BLaER1 (cell line): Measurements from ENCODE around the gene TPRG1.

Experiments
- H3K27ac ChIP-seq: shearing (Covaris generic); formaldehyde crosslinking; 2 replicates; pipeline ENCODE4 v1.8.1; 2022
- H3K27me3 ChIP-seq: shearing (Covaris generic); formaldehyde crosslinking; 2 replicates; pipeline ENCODE4 v1.8.1; 2022
- H3K36me3 ChIP-seq: shearing (Covaris generic); formaldehyde crosslinking; 2 replicates; pipeline ENCODE4 v1.8.1; 2022
- H3K4me1 ChIP-seq: shearing (Covaris generic); formaldehyde crosslinking; 2 replicates; pipeline ENCODE4 v1.8.1; 2022
- H3K4me2 ChIP-seq: shearing (Covaris generic); formaldehyde crosslinking; 2 replicates; pipeline ENCODE4 v1.8.1; 2022
- H3K4me3 ChIP-seq: shearing (Covaris generic); formaldehyde crosslinking; 2 replicates; pipeline ENCODE4 v1.8.1; 2022
- H3K9ac ChIP-seq: shearing (Covaris generic); formaldehyde crosslinking; 2 replicates; pipeline ENCODE4 v1.8.1; 2022
- H3K9me3 ChIP-seq: shearing (Covaris generic); formaldehyde crosslinking; 2 replicates; pipeline ENCODE4 v1.8.1; 2022
- H4K20me1 ChIP-seq: shearing (Covaris generic); formaldehyde crosslinking; 2 replicates; pipeline ENCODE4 v1.8.1; 2022
- Cebpa-rat ChIP-seq: shearing (Covaris generic); IDR thresholded peaks from 2 replicates; pipeline ENCODE4 v1.8.1; 2022

TPRG1 gene

DNA sequence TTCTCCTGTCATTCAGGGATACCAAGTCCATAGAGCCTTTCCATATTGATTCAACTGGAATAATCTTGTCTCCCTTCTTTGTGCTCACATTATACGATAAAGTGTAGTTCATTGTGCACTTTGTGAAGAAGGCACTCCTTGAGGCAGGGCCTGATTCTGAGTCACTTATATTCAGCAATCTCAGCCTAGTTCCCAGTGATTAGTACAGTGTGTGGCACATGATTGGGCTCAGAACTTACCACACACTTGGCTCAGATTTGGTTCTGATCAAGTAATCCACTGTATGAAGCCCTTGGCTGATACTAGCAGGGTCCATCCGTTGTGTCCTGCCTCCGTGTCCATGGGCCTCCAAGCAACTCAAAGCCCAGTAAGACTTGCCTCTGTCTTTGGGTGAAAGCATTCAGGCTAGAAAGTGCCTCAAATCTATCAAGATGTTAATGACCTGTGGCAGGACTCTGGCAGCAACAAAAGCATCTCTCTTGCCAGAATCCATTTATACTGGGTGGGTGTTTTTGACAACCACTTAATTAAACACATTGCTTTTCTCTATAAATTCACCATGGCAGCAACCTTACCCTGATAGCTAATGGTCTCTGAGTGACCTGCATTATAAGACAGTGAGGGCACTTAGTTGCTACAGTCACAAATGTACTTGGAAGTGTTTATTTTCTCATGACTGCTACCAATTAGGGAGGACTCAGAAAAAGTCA, 51.3 kb downstream of the TPRG1 start:
- Histone ChIP-seq H3K4me3 (no peak overlapping the region), H3K9ac (no peak overlapping the region)

DNA sequence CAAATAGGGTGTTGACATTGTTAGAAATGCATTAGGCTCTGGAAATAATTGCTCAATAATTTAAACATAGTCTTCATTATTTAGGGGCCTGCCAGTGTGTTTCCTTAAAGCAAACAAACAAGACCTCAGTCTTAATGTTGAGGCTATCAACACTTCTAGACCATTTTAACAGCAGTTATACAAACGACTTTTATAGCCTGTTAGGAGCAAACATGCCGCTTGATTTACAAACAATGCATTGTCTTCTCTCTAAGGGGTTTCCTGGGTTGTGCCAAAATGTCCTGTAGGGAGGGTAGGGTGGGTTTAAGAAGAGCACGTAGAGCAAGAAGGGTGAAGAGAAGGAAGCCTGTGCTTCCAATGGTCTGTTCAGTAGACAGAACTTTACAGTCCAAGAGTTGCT, 53.7 kb downstream of the TPRG1 start:
- no peak for TF ChIP-seq Cebpa-rat
- no peaks in the 10 kb centered on the region for H3K36me3 ChIP-seq
- H4K20me1 ChIP-seq, result no peaks in the 10 kb centered on the region
- H3K4me2 ChIP-seq, result no peak overlapping the region
- no peak overlapping the region for H3K27ac ChIP-seq
- peaks cover 6% of the 10 kb centered on the region for H3K4me1 ChIP-seq
- no peak overlapping the region for H3K9ac ChIP-seq
- no peaks in the 10 kb centered on the region for H3K9me3 ChIP-seq
- H3K4me3 ChIP-seq, result no peak overlapping the region
- no peaks in the 10 kb centered on the region for H3K27me3 ChIP-seq

More for the DNA sequence above, 51.3 kb downstream of the TPRG1 start:
- no peaks in the 10 kb centered on the region for H3K4me1 ChIP-seq
- no peaks in the 10 kb centered on the region for H3K27me3 ChIP-seq
- no peak overlapping the region for H3K27ac ChIP-seq
- no peak overlapping the region for H3K4me2 ChIP-seq
- no peak for TF ChIP-seq Cebpa-rat
- H3K9me3 ChIP-seq, result no peaks in the 10 kb centered on the region
- H4K20me1 ChIP-seq, result no peaks in the 10 kb centered on the region
- H3K36me3 ChIP-seq, result no peaks in the 10 kb centered on the region

DNA sequence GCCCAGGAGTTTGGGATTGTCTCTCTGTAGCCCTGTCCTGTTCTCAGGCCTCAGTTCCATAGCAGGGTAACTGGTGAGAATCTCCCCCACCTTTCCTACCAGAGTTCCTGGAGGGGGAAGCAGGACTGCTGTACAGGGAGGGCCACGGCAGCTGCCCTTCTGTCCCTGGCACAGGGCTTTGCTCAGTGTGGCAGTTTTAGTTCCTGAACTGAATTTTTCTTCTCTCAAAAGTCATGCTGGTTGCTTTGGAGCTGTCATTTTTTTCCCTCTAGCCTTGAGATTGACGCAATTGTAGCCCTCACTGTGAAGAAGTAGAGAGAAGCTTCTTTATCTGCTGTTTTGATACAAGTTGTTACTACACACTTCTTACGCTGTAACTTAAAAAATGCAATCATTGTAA, 55.5 kb downstream of the TPRG1 start:
- Histone ChIP-seq H3K9ac (no peak overlapping the region), H3K4me3 (no peak overlapping the region), H3K36me3 (no peaks in the 10 kb centered on the region), H3K27ac (no peak overlapping the region), H3K9me3 (no peaks in the 10 kb centered on the region), H3K4me1 (peaks cover 6% of the 10 kb centered on the region), H3K27me3 (no peaks in the 10 kb centered on the region), H3K4me2 (no peak overlapping the region), H4K20me1 (no peaks in the 10 kb centered on the region)
- TF ChIP-seq Cebpa-rat, result no peak

DNA sequence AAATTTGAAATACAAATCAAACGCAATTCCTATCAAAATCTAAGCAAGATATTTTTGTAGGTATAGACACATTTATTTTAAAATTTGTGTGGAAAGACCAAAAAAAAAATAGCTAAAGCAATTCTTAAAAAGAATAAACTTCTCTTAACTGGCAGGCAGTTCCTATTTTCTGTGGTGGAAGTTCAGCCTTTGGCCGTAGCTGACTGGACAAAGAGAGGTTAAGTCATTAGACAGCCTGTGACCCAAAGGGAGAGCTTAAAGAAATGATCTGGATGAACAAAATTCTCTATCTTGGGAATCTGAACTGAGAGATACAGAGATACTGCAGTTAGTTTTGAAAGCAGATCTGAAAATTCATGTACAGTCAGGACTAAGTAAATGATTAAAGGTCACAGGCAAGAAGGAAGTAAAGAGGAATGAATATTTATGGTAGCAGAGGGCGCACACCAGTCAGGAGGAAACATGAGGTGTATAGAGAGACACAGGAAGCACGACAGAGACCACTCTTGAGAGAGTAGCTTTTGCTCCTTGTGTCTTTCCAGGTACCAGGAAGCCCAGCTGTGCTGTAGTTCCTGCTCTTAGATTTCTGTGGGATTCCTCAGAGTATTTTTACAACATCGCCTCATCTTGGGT, 57.5 kb downstream of the TPRG1 start:
- Histone ChIP-seq H3K27me3 (no peaks in the 10 kb centered on the region), H3K4me1 (peaks cover 6% of the 10 kb centered on the region), H4K20me1 (no peaks in the 10 kb centered on the region), H3K4me2 (peak overlapping the region; percentile 27; the same call in 1 of the 2 replicates), H3K9ac (no peak overlapping the region), H3K9me3 (no peaks in the 10 kb centered on the region), H3K4me3 (no peak overlapping the region), H3K27ac (no peak overlapping the region), H3K36me3 (no peaks in the 10 kb centered on the region)
- no peak for TF ChIP-seq Cebpa-rat

DNA sequence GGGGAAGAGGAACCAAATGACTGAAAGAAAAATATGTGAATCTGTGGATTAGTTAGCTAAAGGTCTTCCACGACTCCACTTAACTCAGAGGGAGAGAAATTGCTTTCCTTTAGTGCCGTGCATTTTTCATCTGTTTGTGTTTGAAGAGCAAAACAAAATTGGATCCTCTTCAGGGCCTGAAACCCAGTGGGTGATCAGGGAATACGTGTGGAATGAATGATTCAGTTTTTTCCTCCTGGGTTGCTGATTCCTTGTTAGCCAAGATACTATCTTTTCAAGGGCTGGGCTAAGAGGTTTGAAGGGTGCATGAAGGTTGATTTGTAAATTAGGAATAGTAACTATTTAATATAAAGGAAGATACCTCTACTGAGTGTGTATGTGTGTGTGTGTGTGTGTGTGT, 61.0 kb downstream of the TPRG1 start:
- TF ChIP-seq Cebpa-rat, result no peak
- Histone ChIP-seq H3K4me2 (no peak overlapping the region), H3K27me3 (no peaks in the 10 kb centered on the region)

DNA sequence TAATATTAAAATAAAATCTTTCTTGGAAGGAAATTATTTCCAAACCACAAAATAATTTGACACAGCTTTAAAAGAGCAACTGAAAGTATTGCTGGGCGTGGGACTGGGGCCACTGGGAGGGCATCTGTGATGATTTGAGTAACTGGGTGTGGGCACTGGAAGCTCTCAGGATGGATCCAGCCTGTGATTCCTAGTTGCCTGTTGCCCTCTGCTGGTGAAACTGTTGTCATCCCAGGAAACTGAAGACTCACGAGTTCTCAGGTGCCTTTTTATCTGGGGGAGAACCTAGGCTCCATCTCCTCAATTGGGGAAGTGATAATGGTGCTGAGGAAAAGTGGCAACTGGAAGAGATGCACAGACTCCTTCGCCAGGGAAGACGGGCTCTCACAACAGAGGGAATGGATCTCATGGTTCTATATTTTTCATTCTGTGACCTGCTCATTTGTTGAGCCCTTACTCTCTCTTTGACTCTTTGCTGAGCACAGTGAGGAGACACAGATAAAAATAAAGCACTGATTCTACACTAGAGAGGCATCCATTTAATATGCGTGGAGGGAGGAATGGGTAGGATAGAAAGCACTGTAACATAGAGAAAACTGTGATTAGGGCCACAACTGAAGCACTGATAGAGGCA, 61.6 kb downstream of the TPRG1 start:
- Histone ChIP-seq H4K20me1 (no peaks in the 10 kb centered on the region), H3K4me3 (no peak overlapping the region), H3K4me1 (peaks cover 12% of the 10 kb centered on the region), H3K9ac (no peak overlapping the region), H3K4me2 (no peak overlapping the region), H3K36me3 (no peaks in the 10 kb centered on the region), H3K9me3 (no peaks in the 10 kb centered on the region), H3K27me3 (no peaks in the 10 kb centered on the region), H3K27ac (no peak overlapping the region)
- TF ChIP-seq Cebpa-rat, result no peak

More for the DNA sequence above, 61.0 kb downstream of the TPRG1 start:
- Histone ChIP-seq H3K27ac (no peak overlapping the region), H3K4me3 (no peak overlapping the region), H3K36me3 (no peaks in the 10 kb centered on the region), H3K9ac (no peak overlapping the region), H4K20me1 (no peaks in the 10 kb centered on the region), H3K4me1 (peaks cover 12% of the 10 kb centered on the region), H3K9me3 (no peaks in the 10 kb centered on the region)

DNA sequence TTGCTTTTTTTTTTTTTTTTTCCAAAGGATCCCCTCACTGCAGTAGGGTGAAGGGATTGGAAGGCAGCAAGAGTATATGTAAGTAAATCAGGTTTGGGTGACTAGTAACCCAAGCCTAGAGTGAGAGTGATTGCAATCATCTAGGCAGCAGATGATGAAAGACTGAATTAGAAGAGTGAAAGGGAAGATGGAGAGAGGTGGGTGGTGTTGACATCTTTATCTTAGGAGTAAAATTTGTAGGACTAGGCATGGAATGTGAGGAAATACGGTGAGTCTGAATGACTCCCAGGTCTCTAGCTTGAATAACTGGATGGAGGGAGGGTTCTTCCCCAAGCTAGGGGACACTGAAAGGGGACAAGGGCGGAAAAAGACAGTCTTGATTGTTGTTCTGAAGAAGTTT, 63.4 kb downstream of the TPRG1 start:
- H3K36me3 ChIP-seq, result no peaks in the 10 kb centered on the region
- H3K27me3 ChIP-seq, result no peaks in the 10 kb centered on the region

DNA sequence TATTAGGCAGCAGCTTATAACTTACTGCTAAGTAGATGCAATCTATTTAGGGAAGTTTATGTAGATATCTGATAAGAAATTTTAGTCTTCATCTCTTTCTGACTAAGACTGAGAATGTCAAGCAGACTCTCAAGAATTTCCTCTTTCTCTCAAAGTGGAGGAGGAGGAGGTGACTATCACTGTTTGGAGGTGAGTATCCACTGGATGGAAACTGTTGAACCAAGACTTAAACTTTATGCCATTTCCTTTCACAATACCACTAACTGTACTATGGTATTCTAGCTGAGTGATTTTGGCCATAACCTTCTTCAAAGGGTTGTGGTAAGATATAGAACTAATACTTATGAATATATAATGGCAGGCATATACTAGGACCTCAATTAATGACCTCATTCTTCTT, 64.6 kb downstream of the TPRG1 start:
- H3K4me3 ChIP-seq, result no peak overlapping the region
- H3K4me1 ChIP-seq, result peaks cover 16% of the 10 kb centered on the region
- no peaks in the 10 kb centered on the region for H3K36me3 ChIP-seq
- no peaks in the 10 kb centered on the region for H3K9me3 ChIP-seq
- no peak overlapping the region for H3K4me2 ChIP-seq
- no peak overlapping the region for H3K9ac ChIP-seq
- no peaks in the 10 kb centered on the region for H4K20me1 ChIP-seq
- no peak overlapping the region for H3K27ac ChIP-seq
- no peak for TF ChIP-seq Cebpa-rat
- H3K27me3 ChIP-seq, result no peaks in the 10 kb centered on the region

More for the DNA sequence above, 63.4 kb downstream of the TPRG1 start:
- Histone ChIP-seq H3K4me2 (no peak overlapping the region), H3K9ac (no peak overlapping the region), H4K20me1 (no peaks in the 10 kb centered on the region), H3K27ac (no peak overlapping the region), H3K4me3 (no peak overlapping the region), H3K9me3 (no peaks in the 10 kb centered on the region), H3K4me1 (peaks cover 16% of the 10 kb centered on the region)
- no peak for TF ChIP-seq Cebpa-rat

DNA sequence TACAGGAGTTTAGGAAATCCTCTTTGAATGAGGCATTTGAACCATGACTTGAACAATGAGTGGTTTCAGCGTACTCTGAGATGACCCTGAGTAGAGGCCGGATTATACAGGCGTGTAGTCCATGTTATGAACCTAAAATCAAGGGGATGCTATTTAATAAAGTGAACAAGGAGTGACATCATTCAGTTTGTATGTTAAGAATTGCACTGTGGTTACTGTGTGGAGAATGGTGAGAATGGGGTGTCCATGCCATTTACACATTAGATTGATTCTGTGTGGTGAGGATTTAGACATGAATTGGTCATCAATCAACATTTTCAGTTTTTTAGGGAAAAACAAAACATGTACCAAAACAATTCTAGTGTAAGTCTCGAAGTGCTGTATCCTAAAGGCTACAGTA, 65.8 kb downstream of the TPRG1 start:
- Histone ChIP-seq H3K9me3 (no peaks in the 10 kb centered on the region), H3K9ac (no peak overlapping the region), H3K36me3 (no peaks in the 10 kb centered on the region)

DNA sequence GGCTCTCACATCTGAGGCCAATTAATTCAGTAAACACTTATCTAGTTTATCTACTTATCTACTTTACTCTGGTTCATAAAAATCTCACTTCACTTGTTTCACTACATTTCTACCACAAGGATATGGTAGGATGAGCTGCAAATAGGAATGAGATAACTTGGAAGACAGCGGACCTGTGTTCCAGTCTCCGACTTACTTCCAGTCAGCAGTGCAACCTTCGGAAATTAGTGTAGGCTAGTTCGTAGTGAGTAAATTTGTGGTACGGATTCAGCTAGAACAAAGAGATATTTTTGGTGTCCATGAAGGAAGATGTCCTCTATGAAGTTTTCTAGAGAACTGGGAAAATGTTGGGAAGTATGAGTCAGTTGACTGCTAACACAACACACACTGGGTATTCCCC, 66.3 kb downstream of the TPRG1 start:
- H3K4me1 ChIP-seq, result peaks cover 16% of the 10 kb centered on the region
- no peak overlapping the region for H3K4me3 ChIP-seq
- no peak for TF ChIP-seq Cebpa-rat
- H3K27ac ChIP-seq, result no peak overlapping the region
- H4K20me1 ChIP-seq, result no peaks in the 10 kb centered on the region
- H3K27me3 ChIP-seq, result no peaks in the 10 kb centered on the region
- no peak overlapping the region for H3K4me2 ChIP-seq
- peaks cover 2% of the 10 kb centered on the region for H3K9me3 ChIP-seq
- no peaks in the 10 kb centered on the region for H3K36me3 ChIP-seq
- no peak overlapping the region for H3K9ac ChIP-seq

More for the DNA sequence above, 65.8 kb downstream of the TPRG1 start:
- H3K4me1 ChIP-seq, result peaks cover 16% of the 10 kb centered on the region
- H3K4me2 ChIP-seq, result no peak overlapping the region
- no peak for TF ChIP-seq Cebpa-rat
- no peak overlapping the region for H3K27ac ChIP-seq
- no peaks in the 10 kb centered on the region for H3K27me3 ChIP-seq
- H3K4me3 ChIP-seq, result no peak overlapping the region
- H4K20me1 ChIP-seq, result no peaks in the 10 kb centered on the region
